ENCODE data around the gene PRKAR1A.
"Not testable (repeated sequence)": the region's sequence is repeated elsewhere in the genome, so short reads cannot be mapped to it uniquely, and the experiment has no call there.

The PRKAR1A gene

DNA sequence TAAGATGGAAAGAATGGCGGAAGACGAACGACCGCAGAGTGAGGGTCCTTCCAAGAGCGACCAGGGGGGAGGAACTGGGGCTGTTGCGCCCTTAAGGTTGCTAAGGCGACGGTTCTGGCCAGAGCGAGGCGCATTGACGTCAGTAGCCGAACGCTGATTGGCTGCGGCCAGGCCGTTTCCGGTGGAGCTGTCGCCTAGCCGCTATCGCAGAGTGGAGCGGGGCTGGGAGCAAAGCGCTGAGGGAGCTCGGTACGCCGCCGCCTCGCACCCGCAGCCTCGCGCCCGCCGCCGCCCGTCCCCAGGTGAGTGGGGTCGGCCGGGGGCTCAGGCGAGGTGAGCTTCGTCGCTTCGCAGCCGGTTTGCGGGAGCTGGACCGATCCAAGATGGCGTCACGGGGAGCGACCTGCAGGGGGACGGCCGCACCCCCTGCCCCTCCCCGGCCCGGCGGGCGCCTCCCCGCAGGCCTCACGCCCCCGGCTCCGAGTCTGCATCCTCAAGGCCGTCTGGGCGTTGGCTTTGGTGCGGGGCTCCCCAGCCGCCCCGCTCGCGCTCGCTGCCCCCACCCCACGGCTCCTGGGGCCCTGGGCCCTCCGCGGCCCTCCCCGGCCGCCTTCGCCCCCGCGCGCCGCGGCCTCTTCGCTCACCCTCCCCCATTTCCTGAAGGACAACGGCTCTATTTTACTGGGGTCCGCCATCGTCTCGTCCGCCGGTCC lies at the start of gene PRKAR1A:
Gene PRKAR1A (plus strand): TSS at position 184 of the 713 bp plus-strand sequence. CDS start 2,970 bp downstream, outside the sequence.
- peak; percentile 92 for DNase-seq

GRCh38 chr17:68463211-68464019 lies 48.8 kb upstream of the PRKAR1A start:
- DNase-seq, result no peak

GRCh38 chr17:68468334-68468733 lies 43.9 kb upstream of the PRKAR1A start:
- DNase-seq, result peak; percentile 57

GRCh38 chr17:68468788-68469187 lies 43.4 kb upstream of the PRKAR1A start:
- peak; percentile 85 for DNase-seq

DNA sequence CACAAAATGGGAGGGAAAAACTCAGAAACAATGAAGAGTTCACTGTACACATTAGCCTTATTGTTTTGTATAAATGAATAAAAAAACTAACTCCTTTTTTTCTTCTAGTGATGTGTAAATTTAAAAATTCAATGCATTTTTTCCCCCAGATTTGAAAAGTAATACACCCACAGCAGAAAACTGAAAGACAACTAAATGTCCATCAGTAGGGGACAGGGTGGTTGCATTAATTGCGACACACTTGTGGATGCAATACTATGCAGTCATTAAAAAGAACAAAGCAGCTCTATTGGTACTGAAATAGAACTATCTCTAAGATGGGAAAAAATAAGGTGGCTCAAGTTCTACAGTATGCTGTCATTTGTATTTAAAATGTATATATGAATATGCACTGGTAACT lies 41.3 kb upstream of the PRKAR1A start:
- DNase-seq, result no peak

DNA sequence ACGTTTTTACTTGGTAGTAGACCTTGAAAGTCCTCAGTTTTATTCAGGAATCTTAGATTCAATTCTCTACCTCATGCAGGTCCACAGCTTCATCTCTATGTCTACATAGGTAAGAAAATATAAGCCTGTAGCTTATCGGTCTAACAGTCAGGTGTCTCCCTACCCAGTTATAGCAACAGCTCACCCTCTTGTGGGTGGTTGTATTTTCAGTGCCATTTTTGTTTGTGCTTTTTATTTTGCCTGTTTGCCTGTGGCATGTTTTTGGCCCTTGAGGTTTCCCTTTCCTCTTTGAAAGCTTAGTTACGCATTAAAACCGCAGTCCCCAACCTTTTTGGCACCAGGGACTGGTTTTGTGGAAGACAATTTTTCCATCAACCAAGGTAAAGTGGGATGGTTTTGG lies 31.3 kb upstream of the PRKAR1A start:
- DNase-seq, result no peak

DNA sequence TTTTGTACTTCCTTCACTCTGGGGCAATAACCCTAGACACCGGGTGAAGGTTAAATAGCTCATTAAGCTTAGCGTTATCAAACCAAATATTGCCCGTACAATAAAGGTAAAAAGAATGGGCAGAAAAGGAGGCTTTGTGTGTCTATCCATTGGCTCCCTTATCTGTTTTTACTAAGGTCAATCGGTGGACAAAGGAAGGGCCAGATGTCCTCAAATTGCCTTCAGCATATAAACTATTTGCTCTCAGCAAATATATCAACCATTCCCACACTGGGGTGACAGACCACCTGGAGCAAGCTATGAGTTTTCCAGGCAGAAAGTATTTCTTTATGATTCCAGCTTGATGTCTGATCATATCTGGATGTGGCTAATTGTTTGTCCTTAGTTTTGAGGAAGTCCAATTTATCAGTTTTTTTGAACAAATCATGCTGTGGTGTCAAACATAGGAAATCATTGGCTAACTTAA lies 29.6 kb upstream of the PRKAR1A start:
- no peak for DNase-seq

GRCh38 chr17:68484458-68484857 lies 27.8 kb upstream of the PRKAR1A start:
- DNase-seq, result no peak

DNA sequence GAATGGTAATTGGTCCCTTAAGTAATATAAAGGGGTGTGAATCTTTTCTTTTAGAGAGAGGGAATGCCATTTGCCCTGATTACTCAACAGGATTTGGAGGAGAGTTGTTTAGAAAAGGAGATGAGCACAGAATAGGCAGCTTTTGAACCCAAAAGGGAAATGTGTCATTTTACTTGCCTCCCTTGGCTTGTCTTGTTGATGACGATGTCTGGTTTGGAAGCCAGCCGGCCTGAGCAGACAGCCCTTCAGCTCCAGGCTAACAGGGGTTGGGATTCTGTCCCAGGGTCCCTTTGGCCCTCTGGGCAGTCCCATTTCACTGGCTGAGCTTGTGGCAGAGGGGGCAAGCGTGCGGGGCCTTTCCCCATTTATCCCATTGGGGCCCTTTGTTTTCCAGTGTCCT lies 22.3 kb upstream of the PRKAR1A start:
- no peak for DNase-seq

GRCh38 chr17:68491381-68492231 lies 20.6 kb upstream of the PRKAR1A start:
- no peak for DNase-seq

- DNase-seq, result not testable (repeated sequence)
Measured at GRCh38 chr17:68492394-68493054, 19.7 kb upstream of the PRKAR1A start.

- no peak for DNase-seq
Measured at GRCh38 chr17:68495081-68495480, 17.1 kb upstream of the PRKAR1A start.

DNA sequence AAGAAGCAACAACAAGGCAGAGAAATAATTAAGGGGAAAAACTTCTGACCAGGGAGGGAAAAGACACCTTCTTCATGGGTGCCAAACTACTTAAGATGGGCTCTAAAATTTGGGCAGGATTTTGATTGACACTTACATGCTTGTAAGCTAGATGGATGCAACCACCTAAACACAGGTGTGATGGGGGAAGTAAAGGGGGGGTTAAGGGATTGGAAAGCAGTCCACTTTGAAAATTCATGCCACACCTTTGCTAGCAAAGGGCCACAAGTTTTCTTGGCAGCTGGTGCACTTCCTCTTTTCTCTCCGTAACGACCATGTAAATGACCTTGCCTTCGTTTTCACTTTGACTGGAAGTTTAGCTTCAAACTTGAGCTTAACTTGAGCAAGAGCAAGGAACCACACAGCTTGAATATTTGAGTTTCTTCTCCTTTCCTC lies 14.3 kb upstream of the PRKAR1A start:
- DNase-seq, result no peak

DNA sequence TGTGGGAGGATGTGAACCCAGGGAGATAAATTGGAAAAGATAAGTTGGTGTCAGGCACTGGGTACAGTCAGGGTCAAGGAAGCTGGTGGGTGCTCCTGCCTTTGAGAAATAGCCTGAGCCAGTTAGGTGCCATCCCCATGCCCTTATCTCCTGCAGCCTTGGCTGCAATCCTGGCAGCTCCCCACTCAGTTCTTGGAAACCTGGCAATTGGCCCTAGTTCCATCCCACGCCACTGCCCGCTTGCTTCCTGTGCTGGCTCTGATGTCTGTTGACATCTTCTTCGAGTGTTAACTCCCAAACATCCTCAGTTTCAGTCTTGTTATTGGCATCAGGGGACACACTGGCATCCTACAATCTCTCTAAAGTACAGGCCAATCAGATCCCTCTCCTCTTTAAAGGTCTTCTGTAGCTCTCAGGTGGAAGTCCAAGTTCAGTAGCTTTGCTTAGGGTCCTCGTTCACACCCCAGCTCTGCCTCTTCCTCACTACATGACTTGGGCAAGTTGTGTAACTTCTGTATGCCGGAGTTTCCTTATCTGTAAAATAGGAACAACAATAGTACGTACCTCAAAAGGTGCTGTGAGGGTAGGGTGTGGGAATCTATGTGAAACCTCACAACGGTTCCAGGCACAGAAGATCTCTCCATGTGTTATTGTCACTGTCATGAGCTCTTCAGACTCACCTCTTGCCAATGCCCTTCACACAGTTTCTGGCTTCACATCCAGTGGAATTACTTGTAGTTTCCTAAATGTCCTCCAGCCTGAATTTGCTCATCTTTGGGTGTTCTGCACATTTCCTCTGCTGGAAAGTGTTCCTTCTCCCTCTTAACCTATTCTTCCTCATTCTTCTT lies 13.5 kb upstream of the PRKAR1A start:
- DNase-seq, result no peak

DNA sequence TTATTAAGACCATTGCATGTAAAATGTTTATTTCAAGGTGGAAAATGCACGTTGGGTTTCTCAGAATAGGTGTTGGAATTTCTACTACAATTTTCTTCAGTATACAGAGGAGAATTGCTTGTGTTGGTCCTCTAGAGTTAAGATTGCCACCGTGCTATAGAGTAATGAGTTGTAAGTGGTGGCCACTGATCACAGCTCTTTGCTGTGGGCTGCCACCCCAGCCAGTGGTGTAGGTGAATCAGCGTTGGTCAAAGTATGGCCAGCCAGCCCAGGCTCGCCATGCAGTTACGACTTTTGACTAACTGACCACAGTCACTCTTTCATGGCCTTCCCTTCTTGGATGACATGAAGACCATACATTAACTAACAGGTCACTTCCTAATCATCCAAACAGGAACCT lies 12.6 kb upstream of the PRKAR1A start:
- DNase-seq, result no peak

GRCh38 chr17:68501074-68501473 lies 11.2 kb upstream of the PRKAR1A start:
- DNase-seq, result no peak

DNA sequence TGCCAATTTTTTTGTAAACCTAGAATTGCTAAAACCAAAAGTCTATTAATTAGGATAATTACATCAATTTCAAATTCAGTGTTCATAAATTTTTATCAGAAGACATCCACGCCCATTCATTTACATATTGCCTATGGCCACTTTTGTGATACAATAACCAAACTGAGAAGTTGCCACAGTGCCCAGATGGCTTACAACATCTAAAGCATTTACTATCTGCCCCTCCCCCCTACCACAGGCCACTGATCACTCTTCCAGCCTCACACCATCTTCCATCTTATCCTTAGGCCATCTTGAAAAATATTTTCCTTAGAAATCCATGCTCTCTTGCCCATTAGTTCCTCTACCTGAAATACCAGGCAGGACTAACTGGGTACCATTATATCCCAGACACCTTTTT lies 6.3 kb upstream of the PRKAR1A start:
- no peak for DNase-seq

DNA sequence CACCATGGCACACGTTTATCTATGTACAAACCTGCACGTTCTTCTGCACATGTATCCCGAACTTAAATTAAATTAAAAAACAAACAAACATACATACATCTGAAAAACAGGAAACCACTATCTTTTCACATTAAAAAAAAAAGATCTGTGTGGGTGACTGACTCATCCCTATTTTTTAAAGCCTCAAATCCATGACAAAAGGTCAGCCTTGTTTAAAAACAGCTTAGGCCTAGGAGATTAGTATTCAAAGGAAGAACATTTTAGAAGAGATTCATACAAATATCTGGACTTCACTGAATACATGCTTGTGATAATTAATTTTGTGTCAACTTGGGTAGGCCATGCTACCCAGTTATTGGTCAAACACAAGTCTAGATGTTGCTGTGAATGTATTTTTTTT lies 4.7 kb upstream of the PRKAR1A start:
- DNase-seq, result no peak

DNA sequence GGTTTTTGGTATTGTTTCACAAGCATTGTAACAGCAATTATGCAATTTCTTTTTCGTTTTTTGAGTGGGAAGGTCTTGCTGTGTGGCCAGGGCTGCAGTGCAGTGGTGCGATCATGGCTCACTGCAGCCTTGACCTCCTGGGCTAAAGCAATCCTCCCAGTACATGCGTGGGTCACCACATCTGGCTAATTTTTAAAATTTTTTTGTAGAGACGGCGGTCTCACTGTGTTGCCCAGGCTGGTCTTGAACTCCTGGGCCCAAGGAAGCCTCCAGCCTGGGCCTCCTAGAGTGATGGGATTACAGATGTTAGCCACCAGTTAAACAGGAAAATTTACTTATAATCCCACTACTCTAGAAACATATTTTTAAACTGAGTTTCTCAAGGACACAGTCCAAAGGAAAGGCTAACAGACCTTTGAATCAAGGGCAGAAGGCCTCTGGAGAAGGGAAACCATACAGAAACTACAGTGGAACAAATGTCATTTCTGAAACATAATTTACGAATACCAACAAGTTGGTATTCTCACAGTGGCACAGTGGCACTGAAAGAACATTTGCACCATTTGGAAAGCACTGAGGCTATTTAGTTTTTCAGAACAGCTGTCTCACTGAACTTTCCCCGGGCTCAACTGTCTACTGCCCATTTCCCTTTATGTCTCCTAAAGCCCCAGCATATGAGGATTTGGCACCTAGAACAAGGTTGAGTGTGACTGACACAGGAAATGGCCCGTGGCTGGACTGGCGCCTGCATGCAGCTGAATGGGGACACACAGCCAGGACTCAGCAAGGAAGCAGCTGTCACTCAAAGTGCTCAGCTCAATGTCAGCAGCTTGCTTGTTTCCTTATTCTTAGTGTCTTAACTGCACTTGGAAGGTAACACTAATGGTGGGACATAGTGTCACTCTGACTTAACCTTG lies 2.8 kb upstream of the PRKAR1A start:
- no peak for DNase-seq

DNA sequence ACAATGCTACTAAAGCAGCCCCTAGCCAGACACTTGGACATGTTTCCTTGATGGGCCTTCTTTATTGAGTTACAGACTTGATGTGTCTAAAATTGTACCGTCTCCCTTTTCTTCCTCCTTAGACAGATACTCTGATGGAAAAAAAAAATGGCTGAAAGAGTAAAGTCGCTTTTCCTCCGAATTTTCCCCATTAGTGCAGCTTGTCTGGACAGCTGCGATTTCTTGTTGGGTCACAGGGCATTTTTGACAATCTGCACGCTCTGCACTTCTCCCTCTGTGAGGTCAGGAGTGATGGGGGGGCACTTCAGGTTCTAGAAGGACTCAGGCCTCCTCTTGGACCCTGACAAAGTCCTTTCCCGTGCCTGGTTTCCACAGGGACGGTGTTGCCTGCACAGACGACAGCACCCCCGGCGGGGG lies 968 bp upstream of the PRKAR1A start:
- DNase-seq, result no peak
